Ovary (tissue), 9 donors: ENCODE results near the gene PRKG1. TPM values are rescaled to one million over a fixed set of nuclear protein-coding genes. Genes with fewer than 3 reads are reported as not detected.

Experiments
- DNase-seq, 5 donors: peaks; one replicate each; pipeline ENCODE4 v3.0.0-alpha.2; 2019 to 2020
- H3K27ac ChIP-seq, 2 donors: fragments of 200-600 bp; one replicate each; pipeline versions ENCODE4 v1.5.1 to v1.8.0; 2019 to 2022
- H3K27me3 ChIP-seq: fragments of 200-600 bp; one replicate; pipeline ENCODE4 v1.8.0; 2022
- H3K36me3 ChIP-seq: fragments of 200-600 bp; sonication (generic); one replicate; pipeline ENCODE4 v1.5.1; 2019
- H3K4me1 ChIP-seq: one replicate; pipeline ENCODE4 v1.8.1; 2013; ENCODE audit warnings: mild to moderate bottlenecking, moderate library complexity; ENCODE audit not compliant: insufficient read depth
- H3K4me3 ChIP-seq: fragments of 200-600 bp; sonication (generic); one replicate; pipeline ENCODE4 v1.5.1; 2017
- H3K9me3 ChIP-seq, 2 donors: fragments of 200-600 bp in 1 of 2; sonication (generic) in 1 of 2; one replicate each; pipeline versions ENCODE4 v1.5.1 to v1.8.1; 2013 to 2019; ENCODE audit warnings: mild to moderate bottlenecking in 1 of 2, moderate library complexity in 1 of 2
- CTCF ChIP-seq, 3 donors: fragments of 450-650 bp in 2 of 3; fragments of 200-600 bp in 1 of 3; IDR thresholded peaks; one replicate each; pipeline versions ENCODE4 v1.5.1 to v1.8.0; 2016 to 2022; ENCODE audit warnings: antibody characterized with exemption in 3 of 3, mild to moderate bottlenecking in 1 of 3
- EP300 ChIP-seq: sonication (generic); formaldehyde crosslinking; IDR thresholded peaks from one replicate; pipeline ENCODE4 v1.6.1; 2017; ENCODE audit warnings: antibody characterized with exemption
- POLR2A ChIP-seq: fragments of 450-650 bp; IDR thresholded peaks from one replicate; pipeline ENCODE4 v1.6.1; 2017; ENCODE audit warnings: antibody characterized with exemption, mild to moderate bottlenecking, moderate library complexity
- WGBS, 3 donors: extraction: QIAGEN DNeasy Blood & Tissue Kit in 1 of 3; methylation state at CpG; one replicate each; pipeline versions ENCODE4 v1.1.5 to v1.1.7; 2013 to 2017; 5-methylcytosine and 5-hydroxymethylcytosine counted together
- intact Hi-C, 4 donors: fragments of 100-400 bp; cut with DNase I; formaldehyde crosslinking; loops; one replicate each; pipeline versions ENCODE4 v1.11.0 to v1.15.1; 2022 to 2023
- polyA plus RNA-seq, 2 donors: library from polyadenylated mRNA; stranded (reverse); fragments of 200-250 nt in 1 of 2; fragments of 350-450 nt in 1 of 2; fragmentation: Illumina TruSeq in 1 of 2; extraction: RNeasy Lipid Tissue Mini Kit (QIAGEN cat#74804) in 1 of 2; gene quantifications; one replicate each; pipeline ENCODE4 v1.2.3, GENCODE V29; 2013 to 2014
- total RNA-seq, 7 donors: library from RNA; depleted of rRNA in 2 of 7; stranded (reverse); fragments of >200 nt in 2 of 7; fragmentation: NEBNext Ultra II Directional in 3 of 7; extraction: Animal tissue kit (Norgen Biotek cat#: 25700) in 3 of 7; gene quantifications; one replicate each; pipeline versions ENCODE4 v1.1.0 to v1.2.4, GENCODE V29; 2016 to 2023
- donor health status: DM: no; HTN: no; CAD: no; lungs with moderate emphysema.
- donor health status: DM: no; HTN: no; CAD: no.
- donor health status: Bipolar disorder and iron deficiency.
- donor health status: DM: yes; HTN: yes; CAD: no.
- donor health status: DM: no; HTN: no; CAD: no.
- donor health status: DM: yes; HTN: yes; CAD: no.

PRKG1 gene
- total and polyA plus RNA-seq, 9 donors, result 2.8 to 21.1 (median 15.7) TPM

- H3K27me3 ChIP-seq, result no peaks in the 10 kb centered on the region
These were observed 715.6 kb downstream of the PRKG1 start for GRCh38 chr10:51789903-51790302.

DNA sequence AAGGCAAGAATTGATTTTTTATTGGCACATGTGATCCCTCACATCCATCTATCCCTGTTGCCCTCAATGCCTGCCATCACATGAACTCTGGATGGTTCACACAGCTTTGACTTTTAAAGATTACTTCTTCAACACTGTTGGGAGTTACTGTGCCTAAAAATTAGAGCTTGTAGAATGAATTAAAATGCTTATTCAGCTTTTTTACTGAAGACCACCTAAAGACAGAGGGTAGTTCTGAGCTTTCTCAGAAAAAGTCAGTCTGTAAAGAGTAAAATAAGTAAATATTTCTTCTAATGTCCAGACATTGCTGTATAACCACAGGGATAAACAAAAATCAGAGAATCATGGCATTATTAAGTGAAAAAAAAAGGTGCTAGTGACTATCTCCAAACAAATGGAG lies 718.4 kb downstream of the PRKG1 start:
- Histone ChIP-seq H3K4me1 (no peaks in the 10 kb centered on the region), H3K9me3 (no peaks in the 10 kb centered on the region), H3K36me3 (no peaks in the 10 kb centered on the region), H3K4me3 (no peak overlapping the region), H3K27me3 (no peaks in the 10 kb centered on the region), H3K27ac (no peak overlapping the region)
- no peak for DNase-seq
- TF ChIP-seq CTCF (IDR thresholded peaks at IDR 0.05), result no peak
- no peak for TF ChIP-seq POLR2A
- TF ChIP-seq EP300, result no peak
- intact Hi-C loops, result no loop called here

More at GRCh38 chr10:51789903-51790302, 715.6 kb downstream of the PRKG1 start:
- TF ChIP-seq EP300 (no peak), CTCF (IDR thresholded peaks at IDR 0.05) (no peak), POLR2A (no peak)
- intact Hi-C loops, result no loop called here
- no peaks in the 10 kb centered on the region for H3K36me3 ChIP-seq
- H3K4me3 ChIP-seq, result no peak overlapping the region
- no peak for DNase-seq
- no peaks in the 10 kb centered on the region for H3K9me3 ChIP-seq
- WGBS, 3 donors, result 67 to 86% (median 83%) methylated on average over 4 of the region's 4 CpGs
- no peak overlapping the region for H3K27ac ChIP-seq
- no peaks in the 10 kb centered on the region for H3K4me1 ChIP-seq

DNA sequence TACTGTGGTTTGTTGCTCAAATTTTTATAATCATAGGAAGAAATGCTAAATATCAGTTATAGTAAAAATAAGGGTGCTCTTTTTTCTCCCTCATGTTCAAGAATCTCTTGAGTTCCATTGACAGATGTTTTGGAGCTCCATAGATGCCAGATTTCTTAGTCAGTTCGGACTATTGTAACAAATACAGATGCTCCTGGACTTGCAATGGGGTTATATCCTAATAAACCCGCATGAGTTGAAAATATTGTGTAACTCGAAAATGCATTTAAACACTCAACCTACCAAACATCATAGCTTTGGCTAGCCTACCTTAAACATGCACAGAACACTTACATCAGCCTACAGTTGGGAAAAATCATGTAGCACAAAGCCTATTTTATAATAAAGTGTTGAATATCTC lies 725.8 kb downstream of the PRKG1 start:
- no peaks in the 10 kb centered on the region for H3K36me3 ChIP-seq
- H3K27ac ChIP-seq, result no peak overlapping the region
- H3K27me3 ChIP-seq, result no peaks in the 10 kb centered on the region
- intact Hi-C loops, result no loop called here
- no peaks in the 10 kb centered on the region for H3K4me1 ChIP-seq
- no peak overlapping the region for H3K4me3 ChIP-seq
- no peak for DNase-seq
- no peak for TF ChIP-seq CTCF (IDR thresholded peaks at IDR 0.05)
- TF ChIP-seq EP300, result no peak
- no peak for TF ChIP-seq POLR2A
- WGBS, 3 donors, result 88 to 91% (median 90%) methylated on average over 3 of the region's 3 CpGs
- no peaks in the 10 kb centered on the region for H3K9me3 ChIP-seq

- Histone ChIP-seq H3K36me3 (no peaks in the 10 kb centered on the region), H3K27ac (no peak overlapping the region)
- intact Hi-C loops, result no loop called here
These were observed 726.6 kb downstream of the PRKG1 start for GRCh38 chr10:51800725-51801424.

More at GRCh38 chr10:51800725-51801424, 726.6 kb downstream of the PRKG1 start:
- Histone ChIP-seq H3K9me3 (no peaks in the 10 kb centered on the region), H3K4me3 (no peak overlapping the region), H3K27me3 (no peaks in the 10 kb centered on the region), H3K4me1 (no peaks in the 10 kb centered on the region)
- TF ChIP-seq EP300 (no peak), POLR2A (no peak), CTCF (IDR thresholded peaks at IDR 0.05) (no peak)
- DNase-seq, result no peak
- 79 to 89% (median 85%) methylated on average over 4 of the region's 4 CpGs for WGBS, 3 donors
